GM18861 (cell line): ENCODE results near the gene PKDREJ.

ENCODE experiments used
- ATAC-seq: cut with Tn5 transposase; IDR thresholded peaks from one replicate; pipeline ENCODE4 v1.9.1; 2021; ENCODE audit not compliant: unreplicated experiment

PKDREJ gene

GRCh38 chr22:46240073-46240472, 23.1 kb downstream of the PKDREJ start:
- no peak for ATAC-seq

- ATAC-seq, result no peak
Measured at GRCh38 chr22:46239261-46240048, 23.7 kb downstream of the PKDREJ start.

GRCh38 chr22:46238541-46238940, 24.6 kb downstream of the PKDREJ start:
- no peak for ATAC-seq

GRCh38 chr22:46237453-46238124, 25.6 kb downstream of the PKDREJ start:
- no peak for ATAC-seq

GRCh38 chr22:46234969-46235368, 28.2 kb downstream of the PKDREJ start:
- ATAC-seq, result no peak

- ATAC-seq, result no peak
Measured at GRCh38 chr22:46233231-46233630, 29.9 kb downstream of the PKDREJ start.

- no peak for ATAC-seq
Measured at GRCh38 chr22:46230262-46230901, 32.8 kb downstream of the PKDREJ start.

- no peak for ATAC-seq
Measured at GRCh38 chr22:46229701-46230100, 33.4 kb downstream of the PKDREJ start.

- ATAC-seq, result no peak
Measured at GRCh38 chr22:46226577-46226976, 36.6 kb downstream of the PKDREJ start.

GRCh38 chr22:46225631-46226030, 37.5 kb downstream of the PKDREJ start:
- no peak for ATAC-seq

- ATAC-seq, result no peak
Measured at GRCh38 chr22:46224898-46225290, 38.2 kb downstream of the PKDREJ start.

GRCh38 chr22:46224044-46224897, 38.9 kb downstream of the PKDREJ start:
- ATAC-seq, result no peak

GRCh38 chr22:46220921-46221320, 42.2 kb downstream of the PKDREJ start:
- no peak for ATAC-seq

- no peak for ATAC-seq
Measured at GRCh38 chr22:46219636-46220035, 43.5 kb downstream of the PKDREJ start.

- no peak for ATAC-seq
Measured at GRCh38 chr22:46214616-46215015, 48.5 kb downstream of the PKDREJ start.

GRCh38 chr22:46214149-46214548, 49.0 kb downstream of the PKDREJ start:
- ATAC-seq, result no peak

- no peak for ATAC-seq
Measured at GRCh38 chr22:46213052-46213451, 50.1 kb downstream of the PKDREJ start.

- ATAC-seq, result no peak
Measured at GRCh38 chr22:46212195-46212594, 50.9 kb downstream of the PKDREJ start.

- ATAC-seq, result no peak
Measured at GRCh38 chr22:46209262-46209661, 53.9 kb downstream of the PKDREJ start.
